ENCODE measurements around the gene RASA3.
A peak's percentile ranks its signal among the peaks of the same experiment; 100 is the strongest.

Gene RASA3

GRCh38 chr13:113965383-113965874, 167.0 kb downstream of the RASA3 start:
- DNase-seq: no peak

DNA sequence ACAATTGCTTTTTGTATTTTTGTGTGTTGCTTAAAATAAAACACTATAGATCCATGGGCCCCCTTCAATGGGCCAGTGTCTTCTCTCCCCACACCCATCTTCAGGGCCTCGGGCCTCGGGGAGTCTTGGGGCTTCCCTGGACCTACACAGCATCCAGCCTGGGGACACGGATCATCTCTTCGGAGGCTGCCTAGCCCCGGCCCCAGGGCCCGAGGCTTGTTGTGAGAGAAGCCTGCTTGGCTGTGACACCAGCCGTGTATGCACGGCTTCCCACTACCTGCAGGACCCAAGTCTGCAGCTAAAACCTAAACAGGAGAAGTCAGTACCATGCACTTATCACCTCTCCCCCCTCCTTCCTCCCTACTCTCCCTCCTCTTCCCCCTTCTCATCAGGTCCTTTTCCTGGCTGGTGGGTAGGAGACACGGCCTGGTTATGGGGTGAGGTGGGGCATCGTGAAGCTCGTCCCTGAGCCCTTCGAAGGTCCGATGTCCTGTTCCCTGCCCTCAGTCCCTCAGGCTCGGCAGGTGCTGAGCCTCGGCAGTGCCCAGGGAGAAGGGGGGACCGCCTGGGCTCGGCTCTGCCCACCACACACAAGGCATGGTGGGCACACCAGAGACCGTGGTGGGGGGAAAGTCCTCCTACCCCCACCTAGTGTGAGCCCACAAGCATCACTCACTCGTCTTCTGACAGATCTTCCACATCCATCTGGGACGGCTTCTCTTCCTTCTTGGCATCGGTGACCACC, 168.0 kb downstream of the RASA3 start:
- DNase-seq: no peak

DNA sequence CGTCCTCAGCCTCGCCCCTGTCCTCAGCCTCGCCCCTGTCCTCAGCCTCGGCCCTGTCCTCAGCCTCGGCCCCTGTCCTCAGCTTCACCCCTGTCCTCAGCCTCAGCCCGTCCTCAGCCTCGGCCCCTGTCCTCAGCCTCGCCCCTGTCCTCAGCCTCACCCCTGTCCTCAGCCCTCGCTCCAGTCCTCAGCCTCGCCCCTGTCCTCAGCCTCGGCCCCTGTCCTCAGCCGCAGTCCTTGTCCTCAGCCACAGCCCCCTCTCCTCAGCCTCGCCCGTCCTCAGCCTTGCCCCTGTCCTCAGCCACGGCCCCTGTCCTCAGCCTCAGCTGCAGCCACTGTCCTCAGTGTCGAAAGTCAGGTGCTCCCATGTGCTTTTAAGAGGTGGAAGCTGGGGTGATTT, 169.0 kb downstream of the RASA3 start:
- no peak for DNase-seq

- no peak for DNase-seq
These were observed 169.4 kb downstream of the RASA3 start for GRCh38 chr13:113962975-113963374.

DNA sequence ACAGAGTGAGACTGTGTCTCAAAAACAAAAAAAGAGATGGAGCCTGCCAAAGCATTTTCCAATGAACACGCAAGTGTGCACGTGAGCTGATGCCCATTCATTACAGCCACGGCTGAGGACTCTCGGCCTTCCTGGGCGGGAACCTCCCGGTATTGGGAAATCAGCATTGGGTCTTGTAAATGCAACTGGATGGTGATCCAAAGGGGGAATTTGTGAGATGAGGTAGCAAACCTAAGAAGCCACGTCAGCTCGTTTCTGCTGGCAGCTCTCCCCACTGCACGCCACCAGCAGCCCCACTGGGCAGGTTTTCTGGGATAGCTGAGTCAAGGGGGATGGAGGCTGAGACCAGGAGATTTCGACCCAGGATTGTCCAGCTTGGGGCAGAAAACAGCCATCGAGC, 170.0 kb downstream of the RASA3 start:
- no peak for DNase-seq

DNA sequence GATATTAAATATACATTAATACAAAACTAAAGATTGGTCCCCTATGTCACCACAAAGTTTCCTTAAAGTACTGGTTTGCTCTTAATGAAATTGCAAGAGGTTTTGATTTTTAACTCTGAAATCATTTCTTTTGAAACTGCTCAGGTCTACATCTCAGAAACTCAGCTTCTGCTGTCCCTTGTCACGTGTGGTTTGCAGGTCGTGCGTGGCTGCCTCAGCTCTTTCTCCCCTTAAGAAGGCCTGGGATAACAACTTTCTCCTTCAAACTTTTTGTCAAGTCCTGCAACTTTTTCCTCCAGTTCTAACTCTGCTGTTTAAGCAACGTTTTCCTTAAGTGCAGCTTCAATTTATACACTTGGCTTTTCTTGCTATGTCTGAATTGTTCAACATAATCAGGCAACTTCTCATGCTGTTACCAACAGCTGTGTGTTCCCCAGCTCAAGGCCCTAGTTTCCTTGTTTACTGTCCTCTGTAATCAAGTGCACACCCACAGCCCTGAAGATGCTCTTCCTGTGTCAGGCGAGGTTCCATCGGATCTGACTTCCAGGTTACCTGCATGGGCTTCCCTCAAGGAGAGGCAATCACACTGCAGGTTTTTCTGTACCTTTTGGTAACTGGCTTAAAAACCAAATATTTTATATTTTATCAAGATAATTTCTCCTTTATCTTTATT, 172.0 kb downstream of the RASA3 start:
- DNase-seq: no peak

DNA sequence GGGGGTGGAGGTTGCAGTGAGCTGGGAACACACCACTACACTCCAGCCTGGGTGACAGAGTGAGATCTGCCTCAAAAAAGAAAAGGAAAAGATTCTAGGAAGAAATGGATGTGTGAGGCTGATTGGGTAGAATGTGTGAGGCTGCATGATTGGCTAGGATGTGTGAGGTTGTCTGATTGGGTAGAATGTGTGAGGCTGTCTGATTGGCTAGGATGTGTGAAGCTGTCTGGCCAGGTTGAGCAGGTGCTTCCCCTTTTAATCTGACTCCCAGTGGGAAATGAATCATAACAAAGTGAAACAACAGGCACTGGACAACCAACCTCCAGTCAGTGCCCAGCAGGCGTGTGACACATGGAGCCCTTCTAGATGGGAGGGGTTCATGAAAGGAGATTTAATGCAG, 173.2 kb downstream of the RASA3 start:
- DNase-seq: no peak

DNA sequence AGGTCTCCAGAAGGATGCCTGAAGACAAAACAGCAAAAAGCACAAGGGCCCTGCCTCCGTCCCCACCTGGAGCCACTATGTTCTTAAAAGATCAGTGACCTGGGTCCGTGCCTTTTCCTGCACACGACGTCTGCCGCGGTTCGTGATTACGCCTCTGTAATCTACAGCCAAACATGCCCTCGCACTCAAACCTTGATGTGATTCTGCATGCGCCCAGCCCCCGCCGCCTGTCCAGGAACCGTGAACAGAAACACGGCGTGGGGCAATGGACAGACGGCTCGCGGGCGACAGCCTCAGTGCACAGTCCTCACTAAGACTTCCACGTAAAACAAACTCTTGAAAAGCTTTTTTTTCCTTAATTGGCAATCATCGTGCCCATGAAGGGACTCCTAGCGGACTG, 174.1 kb downstream of the RASA3 start:
- no peak for DNase-seq

DNA sequence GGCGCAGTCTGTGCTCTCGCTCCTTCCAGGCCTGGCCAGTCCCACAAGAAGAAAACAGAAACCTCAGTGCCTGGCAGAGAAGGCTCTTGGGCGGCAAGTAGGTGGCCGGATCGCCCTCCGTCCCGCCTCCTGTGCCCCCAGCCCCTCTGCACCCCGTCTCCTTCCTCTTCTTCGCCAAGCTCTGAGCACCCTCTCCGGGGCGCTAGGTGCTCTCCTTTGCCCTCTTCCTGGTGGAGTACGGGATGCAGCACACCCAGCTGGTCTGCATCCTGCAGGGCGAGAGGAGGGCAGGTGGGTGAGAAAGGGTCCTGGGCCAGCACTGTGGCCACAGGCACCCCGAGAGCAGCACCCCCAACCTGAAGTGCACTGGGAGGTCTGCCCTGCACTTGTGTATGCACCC, 175.9 kb downstream of the RASA3 start:
- no peak for DNase-seq

GRCh38 chr13:113955691-113956090, 176.7 kb downstream of the RASA3 start:
- no peak for DNase-seq

DNA sequence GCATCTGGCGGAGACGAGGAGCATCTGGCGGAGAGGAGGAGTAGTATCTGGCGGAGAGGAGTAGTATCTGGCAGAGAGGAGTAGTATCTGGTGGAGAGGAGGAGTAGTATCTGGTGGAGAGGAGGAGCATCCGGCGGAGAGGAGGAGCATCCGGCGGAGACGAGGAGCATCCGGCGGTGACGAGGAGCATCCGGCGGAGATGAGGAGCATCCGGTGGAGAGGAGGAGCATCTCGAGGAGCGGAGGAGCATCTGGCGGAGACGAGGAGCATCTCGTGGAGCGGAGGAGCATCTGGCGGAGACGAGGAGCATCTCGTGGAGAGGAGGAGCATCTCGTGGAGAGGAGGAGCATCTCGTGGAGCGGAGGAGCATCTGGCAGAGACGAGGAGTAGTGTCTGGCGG, 177.2 kb downstream of the RASA3 start:
- no peak for DNase-seq

GRCh38 chr13:113954046-113954835, 178.2 kb downstream of the RASA3 start:
- DNase-seq: no peak

DNA sequence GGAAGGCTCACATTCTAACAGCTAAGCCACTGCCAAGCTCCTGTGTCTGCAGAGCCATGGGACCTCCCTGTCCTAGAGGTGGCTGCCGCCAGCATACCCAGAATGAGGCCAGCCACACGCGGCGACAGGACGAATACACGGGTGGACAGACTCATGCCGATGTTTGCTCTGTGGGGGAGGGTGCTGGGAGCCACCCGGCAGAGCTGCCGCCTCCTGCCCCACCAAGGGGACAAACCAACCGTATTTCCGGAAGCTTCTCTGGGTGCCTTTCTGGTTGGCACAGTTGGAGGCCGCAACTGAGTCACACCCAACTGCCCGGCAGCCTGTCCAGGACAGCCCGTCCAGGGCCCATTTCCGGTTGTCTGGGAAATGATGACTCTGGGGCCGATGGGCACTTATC, 178.9 kb downstream of the RASA3 start:
- no peak for DNase-seq

DNA sequence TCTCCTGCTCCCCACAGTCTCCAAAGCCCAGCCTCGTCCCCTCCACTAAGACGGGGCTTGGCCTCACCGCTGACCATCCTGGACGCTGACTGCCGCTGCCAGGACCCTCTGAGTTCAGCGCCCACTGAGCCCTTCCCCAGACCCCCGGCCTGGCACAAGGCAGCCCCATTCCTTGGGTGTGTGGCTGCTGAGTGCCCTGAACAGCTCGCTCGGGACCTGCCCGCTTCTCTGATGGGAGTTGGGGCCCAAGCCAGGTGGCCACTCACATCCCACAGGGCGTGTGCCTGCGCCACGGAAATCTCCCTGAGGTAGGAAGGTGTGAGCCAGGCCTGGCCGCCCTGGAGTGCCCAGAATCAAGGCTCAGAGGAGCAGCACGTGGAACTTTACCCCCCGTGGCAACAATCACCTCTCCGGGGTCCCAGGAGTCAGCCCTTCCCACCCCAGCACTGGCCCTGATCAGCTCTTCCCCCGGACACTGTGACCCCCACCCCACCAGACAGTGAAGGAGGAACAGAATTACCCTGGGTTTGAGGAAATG, 179.4 kb downstream of the RASA3 start:
- no peak for DNase-seq

DNA sequence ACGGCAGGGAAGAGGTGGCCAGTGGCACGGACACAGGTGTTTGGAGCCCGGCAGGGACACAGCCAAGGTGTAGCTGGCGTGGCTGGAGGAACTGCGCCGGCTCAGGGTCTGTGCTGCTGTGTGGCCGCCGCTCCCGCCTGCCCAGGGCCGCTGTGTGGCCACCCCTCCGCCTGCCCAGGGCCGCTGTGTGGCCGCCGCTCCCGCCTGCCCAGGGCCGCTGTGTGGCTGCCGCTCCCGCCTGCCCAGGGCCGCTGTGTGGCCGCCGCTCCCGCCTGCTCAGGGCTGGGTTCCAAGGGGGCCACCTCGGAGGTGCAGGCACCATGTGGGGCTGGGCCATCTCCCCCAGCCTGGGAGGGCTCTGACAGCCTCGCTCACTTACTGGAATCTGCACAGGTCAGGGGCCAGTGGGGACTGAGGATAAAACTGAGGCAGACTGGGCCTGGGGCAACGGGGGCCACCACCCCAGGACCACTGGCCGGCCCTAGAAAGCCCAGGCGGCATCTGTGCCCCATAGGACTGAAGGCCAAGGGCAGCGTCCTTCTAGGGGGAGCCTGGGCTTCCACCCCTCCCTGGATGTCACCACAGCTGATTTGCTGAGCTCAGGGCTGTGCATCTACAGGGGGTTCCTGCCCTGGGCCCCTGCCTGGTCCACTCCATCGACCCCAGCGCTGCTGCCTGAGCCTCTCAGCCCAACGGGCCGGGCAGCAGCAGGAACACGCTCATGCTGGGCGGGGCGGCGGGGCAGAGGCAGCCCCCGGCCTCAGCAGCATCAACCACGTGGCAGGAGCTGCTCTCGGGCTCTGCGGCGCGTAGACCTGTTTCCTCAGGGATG, 180.1 kb downstream of the RASA3 start:
- DNase-seq: no peak

DNA sequence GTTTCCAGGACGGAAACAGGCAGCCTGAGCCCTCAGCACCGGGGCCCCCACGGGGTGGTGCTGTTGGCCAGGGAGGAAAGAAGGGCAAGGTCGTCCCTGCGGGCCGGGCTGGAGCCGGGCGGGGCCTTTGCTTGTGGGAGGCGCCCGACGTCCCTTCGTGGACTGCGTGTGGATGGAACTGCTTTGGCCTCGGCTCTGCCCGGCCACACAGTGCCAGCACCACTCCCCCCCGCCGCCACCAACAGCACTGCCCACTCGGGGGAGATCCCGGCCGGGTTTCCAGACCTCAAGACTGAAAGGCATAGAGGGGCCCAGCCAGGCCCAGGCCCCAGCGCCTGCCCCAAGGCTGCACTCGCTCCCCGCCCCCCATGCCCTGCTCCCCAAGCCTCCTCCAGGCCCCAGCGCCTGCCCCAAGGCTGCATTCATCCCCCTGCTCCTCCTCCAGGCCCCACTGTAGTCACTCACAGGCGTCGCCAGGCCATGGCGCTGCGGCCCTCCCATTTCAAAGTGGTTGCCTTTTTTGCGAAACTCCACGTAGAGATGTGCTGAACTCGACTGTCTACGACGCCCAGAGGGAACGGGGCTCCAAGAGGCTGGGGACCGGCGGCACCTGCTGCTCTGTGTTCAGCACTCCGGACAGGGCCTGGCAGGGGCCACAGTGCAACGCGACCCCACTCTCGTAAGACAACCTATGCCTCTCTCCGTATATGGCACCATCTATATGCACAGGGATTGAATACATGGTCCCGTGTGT, 181.0 kb downstream of the RASA3 start:
- peak; percentile 30 for DNase-seq

DNA sequence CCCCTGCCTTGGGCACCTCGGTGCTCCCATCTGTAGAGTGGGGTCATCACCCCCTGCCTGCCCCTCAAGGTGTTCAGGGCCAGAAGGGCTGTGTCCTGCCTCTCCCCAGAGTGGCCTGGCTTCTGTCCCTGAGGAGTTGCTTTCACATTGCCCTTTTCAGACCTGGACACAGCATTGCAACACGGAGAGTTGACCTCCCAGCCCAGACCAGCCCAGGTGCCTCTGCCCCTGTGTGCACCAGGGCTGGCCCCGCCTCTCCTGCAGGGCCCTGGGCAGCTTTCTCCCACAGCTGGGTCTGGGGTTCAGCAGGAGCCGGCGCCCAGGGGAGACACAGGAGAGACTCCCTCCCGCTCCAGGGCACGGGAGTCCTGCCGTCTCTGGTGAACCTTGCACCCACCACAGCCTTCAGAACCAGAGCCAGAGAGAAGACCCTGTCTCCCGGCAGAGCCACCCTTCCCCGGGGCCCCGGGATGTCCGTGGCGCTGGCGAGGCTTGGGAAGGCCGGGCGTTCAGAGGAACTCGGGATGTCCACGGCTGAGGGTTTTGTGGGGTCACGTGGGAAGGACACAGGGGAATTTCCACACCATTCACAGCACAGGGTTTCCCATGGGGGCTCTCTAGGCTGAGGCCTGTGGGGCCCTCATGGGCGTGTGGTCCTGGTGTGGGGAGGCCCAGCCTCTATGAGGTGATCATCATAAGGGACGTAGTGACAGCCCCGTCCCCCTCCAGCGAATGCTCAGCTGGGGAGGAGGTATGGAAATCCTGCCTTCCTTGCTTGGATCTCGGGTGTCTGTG, 181.8 kb downstream of the RASA3 start:
- DNase-seq: no peak

DNA sequence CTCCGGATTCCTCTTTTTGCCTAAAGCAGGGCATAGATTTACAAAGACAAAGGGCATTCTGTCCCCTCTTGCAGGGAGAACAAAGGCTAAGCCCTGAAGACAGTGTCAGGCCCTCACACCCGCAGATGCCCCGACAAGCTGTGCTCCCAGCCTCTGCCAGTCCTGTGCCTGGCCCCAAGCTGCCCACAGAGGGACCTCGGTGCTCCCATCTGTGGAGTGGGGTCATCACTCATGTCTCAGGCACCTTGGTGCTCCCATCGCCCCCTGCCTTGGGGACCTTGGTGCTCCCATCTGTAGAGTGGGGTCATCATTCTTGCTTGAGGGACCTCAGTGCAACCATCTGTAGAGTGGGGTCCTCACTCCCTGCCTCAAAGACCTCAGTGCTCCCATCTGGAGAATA, 182.9 kb downstream of the RASA3 start:
- DNase-seq: no peak

GRCh38 chr13:113948034-113948742, 184.2 kb downstream of the RASA3 start:
- DNase-seq: no peak
